A549 treated with RU486 at 1 μM for 4 hours (cell line): ENCODE results near the gene EIF5. TPM values are rescaled to one million over a fixed set of nuclear protein-coding genes. Genes with fewer than 3 reads are reported as not detected.

ENCODE experiments used
- total RNA-seq: library from RNA; stranded (reverse); fragments of 200-300 nt; extraction: Qiagen RNA extraction; gene quantifications from 5 replicates; pipeline ENCODE4 v1.2.3, GENCODE V29; 2022; ENCODE audit warnings: low read depth

EIF5 gene
- total RNA-seq = 209 to 291 TPM (median 280 TPM) in 5 replicates

GRCh38 chr14:103333754-103334643, at the start of gene EIF5:
Gene EIF5, plus strand, starts transcription at chr14:103334237. Its CDS starts 1,624 bp downstream, at chr14:103335861.

GRCh38 chr14:103385152-103385928, 51.3 kb downstream of the EIF5 start, which contains the start of gene MARK3:
Gene MARK3, plus strand, starts transcription at chr14:103385415. Its CDS starts 615 bp downstream, at chr14:103386030.

Other genes starting within 250 kb of the EIF5 start
- gene EXOC3L4, start 239.5 kb upstream of the EIF5 start, total RNA-seq = 0.53 to 2.7 TPM (median 2.0 TPM) in 5 replicates
- gene TNFAIP2, start 210.8 kb upstream of the EIF5 start, total RNA-seq = 298 to 395 TPM (median 349 TPM) in 5 replicates
- 58.6 to 62.8 TPM (median 60.5 TPM) in 5 replicates for gene MARK3, start 51.2 kb downstream of the EIF5 start, total RNA-seq
- gene CKB, start 188.6 kb downstream of the EIF5 start, total RNA-seq = 73.0 to 106 TPM (median 102 TPM) in 5 replicates
- gene TRMT61A, start 195.0 kb downstream of the EIF5 start, total RNA-seq = 17.1 to 29.0 TPM (median 28.4 TPM) in 5 replicates
- 18.0 to 24.9 TPM (median 23.4 TPM) in 5 replicates for gene BAG5, start 228.4 kb downstream of the EIF5 start, total RNA-seq
- gene COA8, start 228.7 kb downstream of the EIF5 start, total RNA-seq = 46.2 to 52.0 TPM (median 51.5 TPM) in 5 replicates